GM12875 (cell line): ENCODE data around the gene GANC.
"Not testable (repeated sequence)": the region's sequence is repeated elsewhere in the genome, so short reads cannot be mapped to it uniquely, and the experiment has no call there.

ENCODE experiments used
- H3K4me3 ChIP-seq: one replicate; pipeline ENCODE4 v1.5.1; 2011; ENCODE audit warnings: low read depth, low read length, control low read depth
- TF ChIP-seq, protein P1 (sequence below): IDR thresholded peaks from 2 replicates; pipeline ENCODE4 v1.5.1; 2011; ENCODE audit warnings: low read depth, mild to moderate bottlenecking, control low read depth, inconsistent platforms, low read length, moderate library complexity, borderline replicate concordance; ENCODE audit not compliant: insufficient read depth

Gene GANC

DNA sequence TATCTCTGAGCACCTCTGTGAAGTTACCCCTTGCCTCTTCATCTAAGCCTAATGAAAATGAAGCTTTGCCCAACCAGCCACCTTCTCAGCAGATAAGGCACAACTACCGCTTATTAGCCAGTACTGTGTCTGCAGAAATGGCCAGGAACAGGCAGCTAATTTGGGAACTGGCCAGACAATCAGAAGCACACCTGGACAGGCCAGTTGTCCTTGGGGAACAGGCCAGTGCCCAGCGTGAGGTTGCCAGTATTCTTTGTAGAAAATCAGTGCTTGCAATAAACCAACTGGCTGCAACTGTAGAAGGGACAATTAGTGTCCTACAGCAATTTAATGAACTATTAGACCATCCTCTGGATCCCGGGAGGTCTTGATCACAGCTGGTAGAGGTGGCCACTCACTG is 10.7 kb downstream of the GANC start:
- no peak overlapping the region for H3K4me3 ChIP-seq
- TF ChIP-seq, protein P1, sequence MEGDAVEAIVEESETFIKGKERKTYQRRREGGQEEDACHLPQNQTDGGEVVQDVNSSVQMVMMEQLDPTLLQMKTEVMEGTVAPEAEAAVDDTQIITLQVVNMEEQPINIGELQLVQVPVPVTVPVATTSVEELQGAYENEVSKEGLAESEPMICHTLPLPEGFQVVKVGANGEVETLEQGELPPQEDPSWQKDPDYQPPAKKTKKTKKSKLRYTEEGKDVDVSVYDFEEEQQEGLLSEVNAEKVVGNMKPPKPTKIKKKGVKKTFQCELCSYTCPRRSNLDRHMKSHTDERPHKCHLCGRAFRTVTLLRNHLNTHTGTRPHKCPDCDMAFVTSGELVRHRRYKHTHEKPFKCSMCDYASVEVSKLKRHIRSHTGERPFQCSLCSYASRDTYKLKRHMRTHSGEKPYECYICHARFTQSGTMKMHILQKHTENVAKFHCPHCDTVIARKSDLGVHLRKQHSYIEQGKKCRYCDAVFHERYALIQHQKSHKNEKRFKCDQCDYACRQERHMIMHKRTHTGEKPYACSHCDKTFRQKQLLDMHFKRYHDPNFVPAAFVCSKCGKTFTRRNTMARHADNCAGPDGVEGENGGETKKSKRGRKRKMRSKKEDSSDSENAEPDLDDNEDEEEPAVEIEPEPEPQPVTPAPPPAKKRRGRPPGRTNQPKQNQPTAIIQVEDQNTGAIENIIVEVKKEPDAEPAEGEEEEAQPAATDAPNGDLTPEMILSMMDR = no peak

DNA sequence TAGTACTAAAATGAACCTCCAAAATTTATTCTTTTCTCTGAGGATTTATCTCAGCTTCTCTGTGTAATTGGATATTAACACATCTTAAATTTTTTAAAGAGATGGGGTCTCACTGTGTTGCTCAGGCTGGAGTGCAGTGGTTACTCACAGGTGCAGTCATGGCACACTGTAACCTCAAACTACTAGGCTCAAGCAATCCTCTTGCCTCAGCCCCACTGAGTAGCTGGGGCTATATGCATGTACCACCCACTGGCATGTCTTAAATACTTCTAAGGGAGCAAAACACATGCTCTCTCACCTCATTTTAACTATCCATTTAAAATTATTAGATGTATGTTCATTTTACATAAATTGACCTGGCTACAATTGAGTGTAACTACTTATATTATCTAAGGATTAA is 11.6 kb downstream of the GANC start:
- H3K4me3 ChIP-seq = no peak overlapping the region
- TF ChIP-seq, protein P1 = no peak

DNA sequence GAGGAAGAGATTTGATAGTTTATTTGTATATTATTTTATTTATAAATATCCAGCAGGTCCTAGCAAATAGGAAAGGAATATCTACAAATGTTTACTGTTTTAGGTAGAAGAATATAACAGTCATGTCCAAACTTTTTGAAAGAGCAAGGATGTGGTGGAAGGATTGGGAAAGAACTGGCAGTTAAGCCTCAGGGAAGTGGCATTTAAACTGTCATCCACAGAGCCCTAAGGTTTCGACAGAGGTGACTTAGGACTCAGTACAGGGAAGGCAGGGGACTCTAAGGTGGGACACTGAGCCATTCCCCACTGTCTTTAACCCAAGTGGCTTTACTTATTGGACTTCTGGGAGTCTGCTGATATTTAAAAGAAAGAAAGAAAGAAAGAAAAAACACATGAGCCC is 12.0 kb downstream of the GANC start:
- TF ChIP-seq, protein P1 = no peak
- H3K4me3 ChIP-seq = no peak overlapping the region

DNA sequence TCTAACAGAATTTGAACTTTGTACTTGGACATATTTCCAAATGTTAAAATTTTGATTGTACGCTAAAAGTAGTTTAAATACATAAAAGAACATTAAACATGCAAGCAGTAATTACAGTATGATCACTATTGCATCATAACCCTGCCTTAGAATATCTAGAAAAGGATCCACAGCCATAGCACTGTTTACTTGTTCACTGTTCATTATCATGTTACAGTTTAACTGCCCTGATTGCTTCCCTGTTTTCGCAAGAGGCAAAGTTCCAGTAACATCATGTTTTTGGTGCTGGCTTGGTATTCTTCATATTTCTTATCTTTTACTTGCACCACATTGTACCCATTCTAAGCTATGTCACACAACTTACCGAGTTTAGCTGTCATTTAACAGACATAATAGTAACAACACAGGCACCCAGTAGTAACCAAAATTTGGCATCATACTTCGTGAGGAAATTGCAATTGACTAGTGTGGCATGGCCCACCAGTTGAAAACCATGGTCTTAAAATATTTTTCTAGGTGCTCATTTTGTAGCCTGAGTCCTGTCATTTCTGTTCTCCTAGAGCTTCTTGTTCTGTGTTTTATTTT is 13.5 kb downstream of the GANC start:
- TF ChIP-seq, protein P1 = no peak
- H3K4me3 ChIP-seq = no peak overlapping the region

DNA sequence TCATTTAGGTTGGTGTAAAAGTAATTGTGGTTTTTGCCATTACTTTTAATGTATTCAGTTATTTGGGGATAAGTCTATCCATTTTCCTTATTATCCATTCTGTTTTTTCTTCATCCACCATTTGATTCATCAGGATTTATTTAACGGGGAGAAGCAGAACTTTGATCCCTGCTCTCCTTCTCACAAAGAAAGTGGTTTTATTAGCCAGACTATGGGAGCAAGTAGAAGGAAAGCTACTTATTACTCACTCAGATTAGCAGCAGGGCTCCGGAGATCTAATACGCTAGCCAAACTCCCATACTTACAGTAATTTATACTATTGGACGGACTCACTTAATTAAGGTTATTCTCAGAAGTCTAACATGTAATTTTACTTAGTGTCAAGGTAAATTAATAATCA is 14.9 kb downstream of the GANC start:
- H3K4me3 ChIP-seq = no peak overlapping the region
- TF ChIP-seq, protein P1 = no peak

DNA sequence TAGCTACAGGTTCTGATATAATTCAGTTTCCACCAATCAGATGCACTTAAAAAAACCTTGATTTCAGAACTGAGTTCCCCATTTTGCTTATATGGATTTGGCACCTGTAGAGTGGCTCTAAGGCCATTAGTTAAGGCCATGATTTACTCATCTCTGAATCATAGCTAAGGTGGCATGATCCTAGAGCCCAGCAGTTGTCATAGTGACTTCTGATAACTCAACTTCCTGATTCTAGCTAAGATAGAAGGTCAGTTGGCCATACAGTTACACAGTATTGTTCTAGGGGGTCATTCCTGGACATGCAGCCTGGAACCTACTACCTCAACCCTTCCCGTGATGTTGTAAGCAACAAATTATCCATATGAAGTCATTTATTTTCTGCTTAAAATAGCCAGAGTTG is 16.2 kb downstream of the GANC start:
- H3K4me3 ChIP-seq = no peak overlapping the region
- TF ChIP-seq, protein P1 = no peak

DNA sequence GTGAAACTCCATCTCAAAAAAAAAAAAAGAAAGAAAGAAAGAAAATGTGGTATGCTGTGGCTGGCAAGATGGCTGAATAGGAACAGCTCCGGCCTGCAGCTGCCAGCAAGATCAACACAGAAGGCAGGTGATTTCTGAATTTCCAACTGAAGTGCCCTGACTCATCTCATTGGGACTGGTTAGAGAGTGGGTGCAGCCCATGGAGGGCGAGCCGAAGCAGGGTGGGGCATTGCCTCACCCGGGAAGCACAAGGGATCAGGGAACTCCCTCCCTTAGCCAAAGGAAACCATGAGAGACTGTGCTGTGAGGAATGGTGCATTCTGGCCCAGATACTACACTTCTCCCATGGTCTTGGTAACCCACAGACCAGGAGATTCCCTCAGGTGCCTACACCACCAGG is 28.0 kb downstream of the GANC start:
- not testable (repeated sequence) for H3K4me3 ChIP-seq

DNA sequence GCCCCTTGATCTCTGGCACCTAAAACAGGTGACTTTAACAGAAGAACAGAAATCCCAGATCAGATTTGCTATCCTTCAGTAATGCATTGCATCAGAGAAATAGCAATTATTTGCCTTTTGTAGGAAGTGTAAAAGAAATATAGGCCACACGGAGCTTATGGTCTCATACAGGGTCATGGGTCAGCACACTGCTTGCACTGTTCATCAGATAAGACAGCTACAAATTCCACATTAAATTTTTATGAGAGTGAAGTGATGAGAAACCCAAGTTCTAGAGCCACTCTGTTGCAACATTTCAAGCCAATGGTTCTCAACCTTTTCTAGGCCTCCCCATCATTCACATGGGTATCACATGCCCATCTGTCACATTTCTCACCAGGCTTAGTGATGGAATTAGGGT is 33.7 kb downstream of the GANC start:
- TF ChIP-seq, protein P1 = no peak
- H3K4me3 ChIP-seq = no peak overlapping the region
